HG03175 (cell line): ENCODE data around the gene DUSP6.
"Not testable (repeated sequence)": the region's sequence is repeated elsewhere in the genome, so short reads cannot be mapped to it uniquely, and the experiment has no call there.

Source experiments
- ATAC-seq: cut with Tn5 transposase; IDR thresholded peaks from one replicate; pipeline ENCODE4 v1.9.1; 2021; ENCODE audit warnings: mild to moderate bottlenecking, moderate library complexity; ENCODE audit not compliant: unreplicated experiment

Gene DUSP6

DNA sequence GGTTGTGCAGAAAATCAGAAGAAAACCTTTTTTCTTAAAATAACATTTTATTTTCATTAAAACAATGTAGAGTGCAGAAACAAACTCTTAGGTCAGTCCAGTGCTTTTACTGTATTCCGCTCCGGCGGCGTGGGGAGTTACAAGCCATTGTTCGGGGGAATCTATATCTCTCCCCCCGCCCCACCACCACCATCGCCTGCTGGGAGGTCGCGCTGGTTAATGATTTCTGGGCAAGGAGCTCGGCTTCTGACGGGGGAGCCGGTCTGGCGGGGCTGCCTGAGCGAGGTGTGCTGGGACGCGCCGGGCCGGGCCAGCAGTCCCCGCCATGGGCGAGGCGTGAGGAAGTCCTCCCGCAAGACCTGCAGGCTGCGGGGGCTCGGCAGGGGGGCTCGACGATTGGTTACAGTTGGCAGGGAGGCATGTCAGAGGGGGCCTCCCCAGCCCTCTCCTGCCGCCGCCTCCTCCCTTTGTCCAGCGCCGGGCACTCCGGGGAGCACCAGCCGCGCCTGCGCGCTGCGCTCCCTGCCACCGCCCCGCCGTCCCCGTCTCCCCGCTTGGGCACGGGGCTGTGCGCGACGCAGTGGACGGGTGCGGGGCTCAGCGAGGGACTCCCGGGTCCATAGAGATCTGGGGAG lies 1.0 kb upstream of the DUSP6 start:
- no peak for ATAC-seq

DNA sequence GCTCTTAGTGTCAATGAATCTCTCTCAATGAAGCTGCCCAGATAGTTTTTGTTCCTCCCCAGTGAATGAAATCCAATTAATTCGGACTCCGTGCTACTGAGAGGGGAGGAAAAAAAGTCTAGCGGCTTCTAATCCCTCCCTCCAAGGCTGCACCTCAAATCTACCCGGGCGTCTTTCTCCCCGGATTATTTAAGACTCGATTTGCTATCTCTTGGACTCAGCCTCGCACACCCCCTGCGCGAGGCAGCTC lies 134 bp downstream of the DUSP6 start:
- ATAC-seq: no peak

DNA sequence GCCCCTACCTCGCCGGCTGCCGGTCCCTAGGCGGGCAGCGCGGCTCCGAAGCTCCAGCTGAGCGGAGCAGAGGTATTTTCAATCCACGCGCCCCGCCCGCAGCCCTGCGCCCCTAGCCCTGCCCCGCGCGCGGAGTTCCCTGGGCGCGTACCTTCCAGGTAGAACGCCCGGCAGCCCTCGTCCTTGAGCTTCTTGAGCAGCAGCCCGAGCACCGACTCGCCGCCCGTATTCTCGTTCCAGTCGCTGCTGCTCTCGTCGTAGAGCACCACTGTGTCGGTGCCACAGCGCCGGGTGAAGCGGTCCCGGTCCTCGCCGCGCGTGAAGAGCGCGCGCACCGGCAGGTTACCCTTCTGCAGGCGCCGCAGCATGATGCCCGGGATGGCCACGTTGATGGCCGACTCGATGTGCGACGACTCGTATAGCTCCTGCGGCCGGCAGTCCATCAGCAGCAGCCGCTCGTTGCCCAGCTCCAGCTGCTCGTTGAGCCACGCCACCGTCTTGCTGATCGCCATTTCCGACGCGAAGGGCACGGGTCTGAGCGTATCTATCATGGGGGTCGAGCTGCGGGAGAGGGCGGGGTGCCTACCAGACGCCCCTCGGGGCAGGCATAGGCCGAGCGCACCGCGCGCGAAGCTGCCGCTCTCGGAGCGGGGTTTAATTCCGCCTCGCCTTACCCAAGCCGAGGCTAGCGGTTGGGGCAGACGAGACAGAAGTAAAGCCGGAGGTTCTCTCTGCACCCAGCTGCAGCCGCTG lies 636 bp downstream of the DUSP6 start:
- peak; percentile 20 for ATAC-seq

DNA sequence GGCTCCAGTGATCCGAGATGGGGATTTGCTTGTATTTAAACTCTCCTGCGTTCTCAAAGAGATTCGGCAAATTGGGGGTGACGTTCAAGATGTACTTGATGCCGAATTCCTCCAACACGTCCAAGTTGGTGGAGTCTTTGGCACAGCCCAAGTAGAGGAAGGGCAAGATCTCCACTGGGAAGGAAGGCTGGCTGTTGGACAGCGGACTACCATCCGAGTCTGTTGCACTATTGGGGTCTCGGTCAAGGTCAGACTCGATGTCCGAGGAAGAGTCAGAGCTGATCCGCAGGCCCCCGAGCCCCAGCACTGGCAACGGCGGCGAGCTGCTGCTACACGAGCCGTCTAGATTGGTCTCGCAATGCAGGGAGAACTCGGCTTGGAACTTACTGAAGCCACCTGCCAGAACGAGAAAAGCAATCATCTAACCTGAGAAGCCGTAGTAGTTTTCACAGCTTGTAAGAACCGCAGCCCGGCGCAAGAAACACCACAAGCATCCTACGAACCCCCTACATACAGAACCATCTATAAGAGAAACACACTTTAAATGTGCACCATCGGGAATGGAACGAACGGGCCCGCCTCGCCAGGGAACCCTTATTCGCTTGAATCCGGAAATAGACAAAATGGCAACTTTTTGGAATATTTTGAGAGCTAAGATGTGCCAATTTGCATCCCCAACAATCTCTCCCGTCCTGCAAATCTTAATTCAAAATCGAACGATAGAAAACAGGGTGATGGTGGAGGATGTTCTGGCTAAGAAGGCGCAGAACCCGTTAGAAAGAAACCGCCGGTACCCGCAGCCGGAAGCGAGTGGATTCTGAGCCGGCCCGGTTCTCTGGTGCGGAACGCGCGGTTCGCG lies 1.4 kb downstream of the DUSP6 start:
- ATAC-seq: no peak

DNA sequence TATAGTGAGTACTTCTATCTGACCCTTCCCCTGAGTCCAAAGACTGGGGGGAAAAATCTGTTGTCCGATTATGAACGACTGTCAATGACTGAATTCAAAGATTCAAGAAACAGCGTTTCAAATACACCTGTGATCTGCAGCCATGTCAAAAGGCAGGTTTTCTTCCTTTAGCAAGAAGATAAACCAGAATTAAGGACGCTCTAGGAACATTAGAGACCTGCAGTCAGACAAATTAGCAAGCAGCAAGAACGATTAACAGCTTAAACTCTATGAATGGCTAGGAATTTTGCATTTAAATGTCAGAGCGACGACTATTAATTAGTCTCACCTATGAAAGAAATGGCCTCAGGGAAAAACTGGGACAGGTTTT lies 2.1 kb downstream of the DUSP6 start:
- no peak for ATAC-seq

DNA sequence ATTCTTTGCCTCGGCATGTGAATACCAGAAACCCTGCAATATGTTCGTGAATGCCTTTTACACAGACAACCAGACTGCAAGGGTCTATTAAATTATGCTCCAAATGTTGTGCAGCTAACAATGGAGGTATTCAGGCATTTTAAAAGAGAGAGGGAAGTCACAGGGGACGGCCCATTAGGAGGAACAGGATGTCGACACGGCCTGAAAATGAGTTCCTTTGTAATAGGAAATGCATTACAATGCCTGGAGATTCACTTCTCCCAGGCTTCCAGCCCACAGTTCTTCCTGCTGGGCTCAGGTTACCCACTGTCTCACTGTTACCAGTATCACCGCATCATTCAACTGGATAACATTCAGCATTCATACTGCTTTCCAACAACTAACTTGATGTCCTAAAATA lies 2.5 kb downstream of the DUSP6 start:
- no peak for ATAC-seq

DNA sequence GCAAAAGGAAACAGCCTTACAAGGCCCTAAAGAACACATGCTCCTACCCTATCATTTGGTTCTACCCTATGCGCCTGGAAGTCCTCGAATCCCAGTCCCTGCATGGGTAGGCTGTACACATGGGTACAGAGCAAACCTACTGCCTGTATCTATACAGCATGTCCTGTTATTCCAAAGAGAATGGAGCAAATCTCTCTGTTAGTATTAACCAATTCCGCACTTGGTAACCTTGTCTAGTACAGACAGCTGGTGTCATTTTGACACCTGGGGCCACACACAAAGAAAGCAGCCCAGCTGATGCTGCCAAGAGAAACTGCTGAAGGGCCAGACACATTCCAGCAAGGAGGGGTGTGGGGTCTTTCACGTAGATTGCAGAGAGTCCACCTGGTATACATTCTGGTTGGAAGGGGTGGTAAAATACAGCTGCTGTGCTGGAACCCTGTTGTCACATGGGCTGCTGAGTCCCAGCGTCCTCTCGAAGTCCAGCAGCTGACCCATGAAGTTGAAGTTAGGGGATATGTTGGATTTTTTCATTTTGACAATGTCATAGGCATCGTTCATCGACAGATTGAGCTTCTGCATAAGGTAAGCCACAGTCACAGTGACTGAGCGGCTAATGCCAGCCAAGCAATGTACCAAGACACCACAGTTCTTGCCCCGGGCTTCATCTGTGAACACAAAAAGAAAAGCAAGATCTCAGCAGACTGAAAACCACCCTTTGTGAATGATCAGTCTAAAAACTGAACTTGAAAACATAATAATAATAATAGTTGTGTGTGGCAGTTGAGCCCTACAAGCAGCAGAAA lies 3.2 kb downstream of the DUSP6 start:
- ATAC-seq: no peak

DNA sequence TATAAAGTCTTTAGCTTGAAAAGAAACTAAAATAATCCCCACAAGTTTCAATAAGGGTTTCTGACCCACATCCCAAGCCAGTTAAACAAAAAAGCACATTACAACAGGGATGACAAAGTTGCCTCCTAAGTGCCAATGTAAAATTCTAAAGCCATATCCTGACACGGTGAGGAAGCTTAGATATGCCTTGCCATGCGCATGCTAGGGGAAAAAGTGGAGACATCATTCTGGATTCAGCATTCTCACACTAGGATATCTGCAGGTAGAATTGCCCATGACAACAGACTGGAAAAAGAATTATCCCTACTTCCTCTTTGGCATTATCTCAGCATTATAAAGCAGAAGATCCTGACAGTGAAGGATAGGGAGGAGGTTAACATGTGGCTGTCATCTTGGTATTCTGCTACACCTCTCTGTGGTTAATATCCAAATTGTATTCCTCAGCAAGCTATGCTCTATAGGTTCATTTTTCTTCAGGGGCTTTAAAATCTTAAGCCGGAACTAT lies 4.9 kb downstream of the DUSP6 start:
- ATAC-seq: no peak

DNA sequence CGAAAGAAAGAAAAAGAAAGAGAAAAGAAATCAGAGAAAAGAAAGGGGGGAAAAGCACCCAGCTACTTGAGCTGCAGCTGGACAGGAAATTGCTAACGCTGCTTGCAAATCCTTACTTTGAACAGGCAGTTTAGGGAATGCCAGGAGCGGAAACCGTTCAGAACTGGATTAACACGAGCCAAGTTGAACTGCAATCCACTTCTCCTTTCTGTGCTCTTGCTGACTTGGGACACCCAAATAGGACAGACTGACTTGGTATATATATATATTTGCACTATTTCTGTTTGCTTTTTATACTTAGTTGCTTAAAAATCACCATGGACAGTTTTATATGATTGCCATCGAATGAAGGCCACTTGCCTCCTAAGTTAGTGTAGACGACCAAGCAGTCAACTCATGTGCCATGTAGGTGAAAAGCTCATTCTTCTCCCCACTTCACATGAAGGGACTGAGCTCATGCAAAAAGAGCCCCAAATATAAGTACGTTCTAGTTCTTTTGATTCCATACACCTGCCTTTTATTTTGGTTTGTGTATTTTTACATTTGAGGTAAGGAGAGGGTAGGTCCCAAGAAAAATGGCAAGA lies 5.5 kb downstream of the DUSP6 start:
- ATAC-seq: no peak

DNA sequence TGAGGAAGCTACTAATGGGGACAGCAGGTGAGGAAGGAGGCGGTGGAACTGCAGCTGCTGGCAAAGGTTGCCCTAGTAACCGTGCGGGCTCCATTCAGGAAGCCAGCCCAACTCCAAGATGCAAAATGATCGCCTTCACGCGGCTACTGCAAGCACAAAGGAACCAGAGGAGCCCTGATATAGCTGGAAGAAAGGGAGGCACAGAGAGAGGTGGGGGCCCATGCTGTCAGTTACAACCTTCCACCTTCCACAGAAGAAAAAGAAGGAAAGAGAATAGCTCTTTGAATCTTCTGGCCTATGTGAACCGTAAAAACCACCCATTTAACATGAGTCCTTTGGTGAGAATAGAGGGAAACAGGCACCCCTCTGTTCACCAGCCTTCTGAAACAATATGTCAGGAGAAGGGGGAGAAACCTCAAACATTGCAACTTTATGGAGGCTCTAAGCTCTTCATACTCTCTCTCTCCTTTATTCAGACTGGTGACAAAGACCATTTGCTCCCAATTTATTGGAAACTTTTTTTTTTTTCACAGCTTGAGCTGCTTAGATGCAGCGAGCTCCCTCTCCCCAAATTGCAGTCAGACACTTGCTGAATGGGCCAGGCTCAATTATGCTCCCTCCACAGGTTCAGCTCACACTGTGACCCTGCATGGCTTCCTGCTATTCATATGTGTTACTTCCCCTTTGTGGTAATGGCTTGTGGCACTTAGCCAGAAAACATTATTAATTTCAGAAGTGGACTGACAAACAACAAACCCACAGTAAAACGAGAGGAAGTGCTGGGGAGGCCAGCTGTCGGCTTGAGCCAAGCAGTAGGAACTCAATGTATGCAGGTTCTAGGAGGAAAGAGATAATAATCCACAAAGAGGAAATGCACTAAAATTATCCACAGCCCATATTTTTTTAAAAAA lies 6.2 kb downstream of the DUSP6 start:
- peak; percentile 99 for ATAC-seq

DNA sequence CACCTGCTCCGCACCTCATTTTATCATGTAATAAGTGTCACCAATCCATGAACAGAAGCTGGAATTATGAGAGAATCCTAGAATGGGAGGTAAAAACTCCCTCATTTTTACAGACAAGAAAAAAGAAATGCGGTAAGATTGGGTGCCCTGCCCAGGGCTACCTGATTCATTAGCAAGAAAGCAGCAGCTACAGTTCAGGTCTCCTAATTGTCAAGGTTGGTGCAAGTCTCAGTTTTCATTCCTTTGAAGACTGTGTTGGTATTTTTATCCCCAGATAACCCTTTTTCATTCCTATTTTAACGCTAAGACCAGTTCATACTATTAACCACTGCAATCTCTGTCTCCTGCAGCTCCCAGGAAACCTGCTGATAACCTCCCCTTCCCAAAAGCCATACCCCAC lies 6.9 kb downstream of the DUSP6 start:
- no peak for ATAC-seq

DNA sequence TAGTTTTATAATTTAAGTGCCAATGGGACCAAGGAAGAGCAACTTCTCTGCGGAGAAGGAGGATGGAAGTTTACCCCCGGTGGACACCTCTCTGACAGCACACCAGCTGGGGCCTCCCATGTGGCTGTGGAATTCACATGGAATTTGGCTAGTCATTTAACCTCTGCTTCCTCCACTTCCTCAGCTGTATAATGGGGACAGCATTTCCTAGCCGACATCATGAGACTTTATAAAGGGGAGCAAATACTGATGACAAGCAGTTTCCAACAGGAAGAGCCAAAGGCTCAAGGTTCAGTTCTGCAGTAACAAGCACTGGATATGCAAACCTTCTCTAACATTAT lies 7.5 kb downstream of the DUSP6 start:
- ATAC-seq: no peak

DNA sequence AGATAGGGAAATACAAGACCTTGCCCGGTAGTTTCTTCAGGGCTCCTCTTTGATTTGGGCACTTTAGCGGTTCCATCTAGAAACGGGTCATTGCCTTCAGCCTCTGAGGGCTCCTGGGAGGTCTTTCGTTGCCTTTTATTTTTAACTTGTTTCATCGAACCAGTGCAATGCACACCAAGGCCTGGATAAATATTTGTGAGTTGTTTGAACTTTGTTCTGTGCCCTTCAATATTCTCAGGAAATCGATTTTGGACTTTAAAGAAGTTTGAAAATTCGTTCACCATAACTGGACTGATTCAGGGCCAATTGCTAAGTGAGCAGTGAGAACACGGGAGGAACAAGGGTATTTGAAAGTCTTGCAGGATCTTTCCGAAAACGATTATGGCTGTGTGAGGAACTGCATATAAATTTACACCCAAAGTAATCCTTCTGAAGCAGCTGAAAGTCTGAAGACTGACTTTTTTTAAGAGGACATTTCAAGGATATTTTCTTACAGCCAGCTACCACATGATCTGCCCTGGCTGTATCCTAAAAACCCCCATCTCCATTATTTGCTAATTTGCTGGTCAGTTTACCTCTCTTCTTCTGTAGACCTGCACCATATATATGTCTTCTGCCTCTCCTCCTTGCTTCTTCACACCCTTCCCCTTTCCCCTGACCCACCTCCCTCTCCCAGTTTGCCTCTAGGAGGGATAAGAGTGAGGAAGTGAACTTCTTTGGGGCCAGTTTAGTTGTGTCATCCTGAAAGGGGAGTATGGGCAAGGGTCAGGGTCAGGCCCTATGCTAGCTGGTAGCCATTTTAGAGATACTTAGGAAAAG lies 8.0 kb downstream of the DUSP6 start:
- ATAC-seq: no peak

DNA sequence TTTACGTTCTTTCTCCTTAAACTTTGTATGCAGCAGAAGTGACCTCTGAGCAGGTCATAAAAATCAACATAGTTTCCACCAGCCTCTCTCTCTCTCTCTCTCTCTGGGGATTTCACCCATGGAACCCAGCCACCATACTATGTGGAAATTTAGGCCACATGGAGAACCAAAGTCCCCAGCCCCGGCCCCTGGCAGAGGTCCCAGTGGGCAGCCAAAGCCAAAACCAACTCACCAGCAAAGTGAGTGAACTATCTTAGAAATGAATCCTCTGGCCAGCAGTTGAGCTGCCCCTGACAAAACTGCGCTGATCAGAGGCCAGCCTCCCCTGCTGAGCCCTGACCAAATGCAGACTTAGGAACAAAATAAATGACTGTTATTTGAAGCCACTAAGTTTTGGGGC lies 9.2 kb downstream of the DUSP6 start:
- no peak for ATAC-seq

DNA sequence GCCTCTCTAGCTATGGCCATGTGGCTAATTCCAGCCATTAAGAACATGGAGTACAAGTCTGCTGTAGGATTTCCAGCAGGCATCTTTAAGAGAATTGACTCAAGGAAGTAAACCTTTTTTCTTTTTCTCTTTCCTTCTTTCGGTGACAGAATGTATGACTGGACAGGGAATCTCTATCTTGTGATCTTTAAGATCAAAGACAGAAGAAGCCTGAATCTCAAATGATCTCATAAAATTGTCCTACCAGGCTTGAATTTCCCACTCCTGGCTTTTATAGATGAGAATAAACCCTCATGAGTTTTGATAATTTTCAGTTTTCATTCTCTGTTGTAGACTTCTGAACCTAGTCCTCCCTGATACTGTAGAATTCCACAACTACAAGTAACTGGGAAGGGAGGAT lies 11.4 kb downstream of the DUSP6 start:
- ATAC-seq: no peak

DNA sequence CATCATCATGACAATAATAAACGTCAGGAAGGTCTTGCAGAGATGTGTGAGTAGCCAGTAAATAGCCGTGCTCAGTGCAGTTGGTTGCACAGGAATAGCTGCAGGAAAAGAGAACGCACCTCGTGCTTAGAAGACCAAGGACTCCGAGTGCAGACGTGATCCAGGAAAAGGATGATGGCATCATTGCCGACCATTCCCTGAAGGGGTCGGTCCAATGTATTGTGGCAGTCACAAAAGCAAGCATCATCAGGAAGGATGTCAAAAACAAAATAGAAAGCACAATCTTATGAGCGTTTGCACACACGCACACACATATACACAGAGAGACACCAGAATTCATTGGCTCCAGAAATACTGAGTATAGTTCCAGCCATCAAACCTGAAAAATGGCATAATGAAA lies 12.8 kb downstream of the DUSP6 start:
- ATAC-seq: no peak

DNA sequence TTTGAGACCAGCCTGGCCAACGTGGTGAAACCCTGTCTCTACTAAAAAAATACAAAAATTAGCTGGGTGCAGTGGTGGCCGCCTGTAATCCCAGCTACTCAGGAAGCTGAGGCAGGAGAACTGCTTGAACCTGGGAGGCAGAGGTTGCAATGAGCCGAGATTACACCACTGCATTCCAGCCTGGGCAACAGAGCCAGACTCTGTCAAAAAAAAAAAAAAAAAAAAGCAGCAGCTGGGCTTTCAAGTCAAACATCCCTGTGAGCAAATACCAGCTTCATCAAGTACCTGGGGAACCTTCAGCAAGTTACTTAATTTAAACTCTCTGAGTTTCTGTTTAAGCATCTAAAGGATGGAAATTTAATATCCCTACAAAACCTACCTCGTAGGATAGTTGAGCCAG lies 15.2 kb downstream of the DUSP6 start:
- ATAC-seq: not testable (repeated sequence)

DNA sequence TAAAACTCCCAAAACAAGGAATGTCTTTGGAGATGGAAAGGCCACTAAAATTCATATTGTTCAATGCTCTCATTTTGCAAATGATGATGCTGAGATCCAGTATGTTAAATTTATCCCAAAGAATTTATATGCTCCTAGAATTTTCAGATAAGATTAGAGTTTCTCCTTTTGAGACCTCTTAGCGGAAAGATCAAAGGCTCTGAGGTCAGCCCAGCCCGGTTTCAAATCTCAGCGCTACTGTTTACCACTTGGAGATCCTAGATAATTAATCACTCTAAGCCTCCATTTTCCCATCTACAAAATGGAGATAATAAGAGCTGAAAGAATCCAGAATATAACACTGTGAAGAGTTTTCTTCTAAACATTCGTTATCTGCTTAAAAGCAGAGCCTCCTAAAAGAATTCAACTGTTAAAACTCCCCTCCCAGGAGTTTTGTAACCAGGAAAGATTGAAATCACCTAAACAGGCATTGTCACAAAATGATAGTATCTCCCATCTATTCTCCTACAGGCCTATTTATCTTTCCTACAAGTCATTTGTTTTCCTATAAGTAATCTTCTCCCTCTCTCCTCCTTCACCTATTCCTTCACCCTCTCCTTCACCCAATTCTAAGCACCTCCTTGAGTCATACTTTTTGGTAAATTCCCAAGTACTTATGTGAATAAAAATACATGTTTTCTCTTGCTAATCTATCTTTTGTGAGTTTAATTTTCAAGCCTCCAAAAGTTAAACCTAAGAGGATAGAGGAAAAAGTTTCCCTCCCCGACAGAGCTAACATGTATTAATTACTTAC lies 16.7 kb downstream of the DUSP6 start:
- ATAC-seq: no peak
